SK-N-MC (cell line): Measurements from ENCODE around the gene RAB40AL.

Source experiments
- EZH2 ChIP-seq: fragments of 200-600 bp; sonication (generic); IDR thresholded peaks from one replicate; pipeline ENCODE4 v1.6.1; 2017; ENCODE audit warnings: antibody characterized with exemption
- POLR2AphosphoS5 ChIP-seq: IDR thresholded peaks from 2 replicates; pipeline ENCODE4 v1.6.1; 2012; ENCODE audit warnings: mild to moderate bottlenecking, low read depth, low read length, borderline replicate concordance

DNA sequence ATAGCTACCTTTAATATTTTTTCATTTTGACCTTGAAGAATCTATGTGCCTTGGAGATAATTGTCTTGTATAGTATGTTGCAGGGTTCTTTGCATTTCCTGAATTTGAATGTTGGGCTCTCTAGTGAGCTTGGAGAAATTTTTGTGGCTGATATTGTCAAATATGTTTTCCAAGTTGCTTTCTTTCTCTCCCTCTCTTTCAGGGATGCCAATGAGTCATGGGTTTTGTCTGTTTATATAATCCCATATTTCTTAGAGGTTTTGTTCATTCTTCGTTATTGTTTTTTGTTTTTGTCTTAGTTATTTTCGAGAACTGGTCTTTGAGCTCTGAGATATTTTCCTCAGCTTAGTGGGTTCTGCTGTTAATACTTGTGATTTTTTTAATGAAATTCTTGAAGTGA is 20.7 kb downstream of the RAB40AL start:
- TF ChIP-seq EZH2 (no peak), POLR2AphosphoS5 (no peak)
